MCF 10A (cell line): ENCODE data around the gene SPARC. TPM values are rescaled to one million over a fixed set of nuclear protein-coding genes. Genes with fewer than 3 reads are reported as not detected.
"Not testable (repeated sequence)": the region's sequence is repeated elsewhere in the genome, so short reads cannot be mapped to it uniquely, and the experiment has no call there.

ENCODE experiments used
- BruUV-seq: library from RNA; stranded (reverse); fragments of 400-500 nt; replicated peaks from 2 replicates; lab custom pipeline; 2021; lab: Mats Ljungman, UMichigan
- CTCF ChIA-PET: fragments of 300-600 bp; sonication (Branson Sonifier 250); formaldehyde crosslinking; extraction: SDS; loops from one replicate; lab custom pipeline; 2021; ENCODE audit warnings: antibody characterized with exemption, inconsistent platforms; lab: Yijun Ruan, JAX
- POLR2A ChIA-PET: fragments of 300-600, 350-650 bp; sonication (Branson Sonifier 250); formaldehyde crosslinking; extraction: SDS; loops from one replicate; lab custom pipeline; 2020; ENCODE audit warnings: antibody characterized with exemption, inconsistent platforms; lab: Yijun Ruan, JAX
- DNase-seq: peaks from one replicate; pipeline ENCODE4 v3.0.0-alpha.2; 2018; ENCODE audit not compliant: unreplicated experiment
- H3K27ac Mint-ChIP-seq: one replicate; pipeline ENCODE4 v1.8.0; 2022; ENCODE audit warnings: mild to moderate bottlenecking, low read depth, mixed read lengths; ENCODE audit not compliant: unreplicated experiment
- H3K27me3 Mint-ChIP-seq: one replicate; pipeline ENCODE4 v1.8.0; 2022; ENCODE audit warnings: mixed read lengths; ENCODE audit not compliant: insufficient read depth, unreplicated experiment
- H3K36me3 Mint-ChIP-seq: one replicate; pipeline ENCODE4 v1.8.0; 2022; ENCODE audit warnings: mild to moderate bottlenecking, moderate library complexity, mixed read lengths; ENCODE audit not compliant: insufficient read depth, unreplicated experiment
- H3K4me1 Mint-ChIP-seq: one replicate; pipeline ENCODE4 v1.8.0; 2022; ENCODE audit warnings: mixed read lengths; ENCODE audit not compliant: insufficient read depth, unreplicated experiment
- H3K4me3 Mint-ChIP-seq: one replicate; pipeline ENCODE4 v1.8.0; 2022; ENCODE audit warnings: mild to moderate bottlenecking, moderate library complexity, mixed read lengths; ENCODE audit not compliant: unreplicated experiment
- H3K9me3 Mint-ChIP-seq: one replicate; pipeline ENCODE4 v1.8.0; 2022; ENCODE audit warnings: mixed read lengths; ENCODE audit not compliant: unreplicated experiment
- CTCF ChIP-seq: fragments of 200-600 bp; IDR thresholded peaks from one replicate; pipeline ENCODE4 v1.8.0; 2022; ENCODE audit warnings: antibody characterized with exemption, mild to moderate bottlenecking; ENCODE audit not compliant: unreplicated experiment
- intact Hi-C: fragments of 100-400 bp; cut with micrococcal nuclease; formaldehyde crosslinking; loops from 2 replicates; pipeline ENCODE4 v1.14.1; 2022
- total RNA-seq: library from RNA; stranded (reverse); gene quantifications from 2 replicates; pipeline ENCODE4 v1.2.3, GENCODE V29; 2022

Gene SPARC
- total RNA-seq, 1 experiment from 2014 or later, result 32.6 TPM

DNA sequence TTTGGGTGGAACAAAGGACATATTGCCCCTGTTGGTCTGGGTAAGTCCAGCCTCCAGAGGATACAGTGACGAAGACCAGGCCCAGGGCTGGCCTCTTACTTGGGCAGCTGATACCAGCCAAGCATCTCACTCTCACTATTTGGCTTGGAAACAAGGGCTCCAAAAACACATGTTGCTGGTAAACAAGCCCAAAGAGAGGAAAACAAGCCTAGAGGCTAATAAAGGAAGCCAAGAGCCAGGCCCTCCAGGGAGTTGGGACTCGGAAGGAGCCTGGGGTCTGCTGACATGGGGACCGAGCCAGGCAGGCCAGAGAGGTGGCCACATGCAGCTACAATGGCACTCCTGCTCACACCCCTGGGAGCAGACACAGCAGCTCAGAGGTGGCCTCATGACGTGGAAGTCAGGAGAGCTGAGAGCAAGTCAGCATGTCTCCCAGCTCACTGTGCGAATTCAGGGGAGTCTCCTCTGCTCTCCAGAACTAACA is 5.7 kb downstream of the SPARC start:
- H3K4me3 Mint-ChIP-seq, result no peak overlapping the region
- H3K27me3 Mint-ChIP-seq, result no peaks in the 10 kb centered on the region
- ChIA-PET POLR2A (interaction anchor here (1.7 kb wide), 1 partner anchor 9 kb away, joined by 7 read pairs; no protein-coding TSS in a partner anchor), CTCF (interaction anchor here (0.5 to 5.0 kb wide), 7 partner anchors 9 to 1871 kb away, joined by 3 to 42 read pairs (median 12); partner anchors contain the start of gene SLC36A1)
- intact Hi-C loops, result no loop called here
- H3K27ac Mint-ChIP-seq, result no peak overlapping the region
- no peak for DNase-seq
- H3K36me3 Mint-ChIP-seq, result peaks cover 7% of the 10 kb centered on the region
- H3K4me1 Mint-ChIP-seq, result peaks cover 37% of the 10 kb centered on the region
- no peak for TF ChIP-seq CTCF
- H3K9me3 Mint-ChIP-seq, result no peaks in the 10 kb centered on the region
- no TSS peak for BruUV-seq

- H3K27ac Mint-ChIP-seq, DNase-seq, BruUV-seq, H3K9me3 Mint-ChIP-seq, H3K27me3 Mint-ChIP-seq, intact Hi-C loops, H3K36me3 Mint-ChIP-seq, H3K4me3 Mint-ChIP-seq: not testable (repeated sequence)
- H3K4me1 Mint-ChIP-seq, result peaks cover 28% of the 10 kb centered on the region
- ChIA-PET CTCF (interaction anchor here (0.6 to 3.4 kb wide), 3 partner anchors 8 to 62 kb away, joined by 3 to 19 read pairs (median 12); no protein-coding TSS in a partner anchor), POLR2A (interaction anchor here (0.5 to 1.1 kb wide), 3 partner anchors 24 to 709 kb away, joined by 3 to 4 read pairs (median 3); no protein-coding TSS in a partner anchor)
Measured at GRCh38 chr5:151680156-151680505, 6.6 kb downstream of the SPARC start.

- ChIA-PET POLR2A (interaction anchor here (0.5 to 1.1 kb wide), 3 partner anchors 24 to 708 kb away, joined by 3 read pairs; no protein-coding TSS in a partner anchor), CTCF (interaction anchor here (0.6 to 3.4 kb wide), 4 partner anchors 9 to 235 kb away, joined by 3 to 19 read pairs (median 5); no protein-coding TSS in a partner anchor)
- intact Hi-C loops, result no loop called here
- Mint-ChIP-seq H3K36me3 (peaks cover 7% of the 10 kb centered on the region), H3K27me3 (no peaks in the 10 kb centered on the region), H3K27ac (no peak overlapping the region), H3K4me1 (peaks cover 23% of the 10 kb centered on the region), H3K4me3 (no peak overlapping the region), H3K9me3 (no peaks in the 10 kb centered on the region)
- TF ChIP-seq CTCF, result no peak
- BruUV-seq, result no TSS peak
- no peak for DNase-seq
Measured at GRCh38 chr5:151679421-151680155, 7.1 kb downstream of the SPARC start.

DNA sequence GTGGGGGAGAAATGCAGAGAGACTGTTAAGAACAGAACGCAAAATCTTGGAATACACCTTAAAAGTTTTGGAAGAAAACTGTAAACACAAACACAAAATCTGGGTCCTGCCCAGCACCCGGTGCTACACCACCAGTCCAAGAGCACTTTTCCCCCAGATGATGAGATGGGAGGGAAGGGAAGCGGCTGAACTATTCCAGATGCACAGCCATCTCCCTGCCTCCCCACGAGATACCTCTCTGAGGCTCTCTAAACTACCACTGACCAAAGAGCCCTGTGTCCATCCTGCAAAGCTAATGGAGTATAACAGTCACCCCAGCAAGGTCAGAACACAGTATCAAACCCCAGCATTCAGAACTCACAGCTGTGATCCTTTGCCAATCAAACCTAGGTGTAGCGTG is 8.0 kb downstream of the SPARC start:
- Mint-ChIP-seq H3K27me3 (no peaks in the 10 kb centered on the region), H3K27ac (no peak overlapping the region), H3K36me3 (peaks cover 3% of the 10 kb centered on the region), H3K9me3 (no peaks in the 10 kb centered on the region), H3K4me3 (no peak overlapping the region), H3K4me1 (peaks cover 14% of the 10 kb centered on the region)
- TF ChIP-seq CTCF, result no peak
- no peak for DNase-seq
- no TSS peak for BruUV-seq
- intact Hi-C loops, result no loop called here
- CTCF ChIA-PET, result interaction anchor here (1.2 kb wide), 1 partner anchor 61 kb away, joined by 6 read pairs; no protein-coding TSS in a partner anchor
- POLR2A ChIA-PET, result no interaction called here
